ENCODE measurements around the gene FOXD4L6.
"Not testable (repeated sequence)": the region's sequence is repeated elsewhere in the genome, so short reads cannot be mapped to it uniquely, and the experiment has no call there.

Gene FOXD4L6

GRCh38 chr9:41100508-41100907, 28.0 kb downstream of the FOXD4L6 start:
- H3K27me3 ChIP-seq (replicated peaks in 2 of 5; ENCODE audit: control insufficient read depth in 4 of 5, insufficient read depth in 5 of 5, low read length in 4 of 5); H3K4me3 ChIP-seq (ENCODE audit: control insufficient read depth in 1 of 7, extremely low read depth in 1 of 7, insufficient read depth in 4 of 7, low read depth in 2 of 7, low read length in 6 of 7); DNase-seq; POLR2A ChIA-PET; CTCF ChIA-PET; H3K9me3 ChIP-seq (ENCODE audit: control extremely low read depth in 1 of 5, control insufficient read depth in 4 of 5, insufficient read depth in 2 of 5, low read depth in 1 of 5, low read length in 4 of 5); H3K27ac ChIP-seq (ENCODE audit: insufficient read depth in 1 of 2, low read depth in 1 of 2, low read length in 2 of 2, poor library complexity in 1 of 2, severe bottlenecking in 2 of 2); H3K4me1 ChIP-seq (ENCODE audit: control extremely low read depth in 1 of 4, control insufficient read depth in 4 of 4, insufficient read depth in 4 of 4, low read length in 3 of 4); H3K36me3 ChIP-seq (ENCODE audit: control insufficient read depth in 4 of 4, insufficient read depth in 4 of 4, low read length in 3 of 4): not testable (repeated sequence)
- WGBS (ENCODE audit: insufficient coverage): 43% methylated on average over 2 of the region's 7 CpGs

- H3K27me3 ChIP-seq (replicated peaks in 2 of 5; ENCODE audit: control insufficient read depth in 4 of 5, insufficient read depth in 5 of 5, low read length in 4 of 5); DNase-seq; H3K9me3 ChIP-seq (ENCODE audit: control extremely low read depth in 1 of 5, control insufficient read depth in 4 of 5, insufficient read depth in 2 of 5, low read depth in 1 of 5, low read length in 4 of 5); H3K27ac ChIP-seq (ENCODE audit: insufficient read depth in 1 of 2, low read depth in 1 of 2, low read length in 2 of 2, poor library complexity in 1 of 2, severe bottlenecking in 2 of 2); CTCF ChIA-PET; H3K36me3 ChIP-seq (ENCODE audit: control insufficient read depth in 4 of 4, insufficient read depth in 4 of 4, low read length in 3 of 4); POLR2A ChIA-PET; H3K4me3 ChIP-seq (ENCODE audit: control insufficient read depth in 1 of 7, extremely low read depth in 1 of 7, insufficient read depth in 4 of 7, low read depth in 2 of 7, low read length in 6 of 7); H3K4me1 ChIP-seq (ENCODE audit: control extremely low read depth in 1 of 4, control insufficient read depth in 4 of 4, insufficient read depth in 4 of 4, low read length in 3 of 4): not testable (repeated sequence)
- WGBS (ENCODE audit: insufficient coverage): 94% methylated on average over 3 of the region's 4 CpGs
These were observed 29.7 kb downstream of the FOXD4L6 start for GRCh38 chr9:41098759-41099158.

DNA sequence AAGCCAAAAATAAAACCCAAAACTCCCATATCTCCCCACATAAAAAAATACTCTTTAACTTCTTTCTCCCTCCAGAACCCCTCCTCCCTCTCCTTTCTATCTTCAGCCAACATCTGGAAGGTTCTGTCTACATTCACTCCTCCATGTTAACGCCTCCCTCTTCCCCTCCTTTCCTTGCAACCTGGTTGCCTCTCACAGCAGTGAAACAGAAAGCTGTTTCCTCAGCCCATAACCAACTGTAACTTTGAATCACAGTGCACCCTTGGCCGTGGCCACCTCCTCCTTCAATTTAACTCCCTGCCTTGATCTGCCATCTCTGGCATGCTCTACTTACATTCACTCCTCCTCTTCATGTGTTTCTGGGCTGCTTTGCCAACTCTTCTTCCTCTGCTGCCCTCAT, 33.4 kb downstream of the FOXD4L6 start:
- DNase-seq; POLR2A ChIA-PET; H3K4me3 ChIP-seq (ENCODE audit: control insufficient read depth in 1 of 7, extremely low read depth in 1 of 7, insufficient read depth in 4 of 7, low read depth in 2 of 7, low read length in 6 of 7); H3K27ac ChIP-seq (ENCODE audit: insufficient read depth in 1 of 2, low read depth in 1 of 2, low read length in 2 of 2, poor library complexity in 1 of 2, severe bottlenecking in 2 of 2); H3K27me3 ChIP-seq (replicated peaks in 2 of 5; ENCODE audit: control insufficient read depth in 4 of 5, insufficient read depth in 5 of 5, low read length in 4 of 5); H3K9me3 ChIP-seq (ENCODE audit: control extremely low read depth in 1 of 5, control insufficient read depth in 4 of 5, insufficient read depth in 2 of 5, low read depth in 1 of 5, low read length in 4 of 5); H3K4me1 ChIP-seq (ENCODE audit: control extremely low read depth in 1 of 4, control insufficient read depth in 4 of 4, insufficient read depth in 4 of 4, low read length in 3 of 4); H3K36me3 ChIP-seq (ENCODE audit: control insufficient read depth in 4 of 4, insufficient read depth in 4 of 4, low read length in 3 of 4); CTCF ChIA-PET: not testable (repeated sequence)
- WGBS (ENCODE audit: insufficient coverage): no CpG with 5 or more reads among the region's 2 CpGs

GRCh38 chr9:41094010-41094773, 34.3 kb downstream of the FOXD4L6 start:
- H3K4me3 ChIP-seq (ENCODE audit: control insufficient read depth in 1 of 7, extremely low read depth in 1 of 7, insufficient read depth in 4 of 7, low read depth in 2 of 7, low read length in 6 of 7); H3K27me3 ChIP-seq (replicated peaks in 2 of 5; ENCODE audit: control insufficient read depth in 4 of 5, insufficient read depth in 5 of 5, low read length in 4 of 5); CTCF ChIA-PET; H3K4me1 ChIP-seq (ENCODE audit: control extremely low read depth in 1 of 4, control insufficient read depth in 4 of 4, insufficient read depth in 4 of 4, low read length in 3 of 4); H3K9me3 ChIP-seq (ENCODE audit: control extremely low read depth in 1 of 5, control insufficient read depth in 4 of 5, insufficient read depth in 2 of 5, low read depth in 1 of 5, low read length in 4 of 5); DNase-seq; POLR2A ChIA-PET; H3K36me3 ChIP-seq (ENCODE audit: control insufficient read depth in 4 of 4, insufficient read depth in 4 of 4, low read length in 3 of 4); H3K27ac ChIP-seq (ENCODE audit: insufficient read depth in 1 of 2, low read depth in 1 of 2, low read length in 2 of 2, poor library complexity in 1 of 2, severe bottlenecking in 2 of 2): not testable (repeated sequence)
- WGBS (ENCODE audit: insufficient coverage): no CpG with 5 or more reads among the region's 9 CpGs

- H3K27ac ChIP-seq (ENCODE audit: insufficient read depth in 1 of 2, low read depth in 1 of 2, low read length in 2 of 2, poor library complexity in 1 of 2, severe bottlenecking in 2 of 2); H3K36me3 ChIP-seq (ENCODE audit: control insufficient read depth in 4 of 4, insufficient read depth in 4 of 4, low read length in 3 of 4); POLR2A ChIA-PET; H3K9me3 ChIP-seq (ENCODE audit: control extremely low read depth in 1 of 5, control insufficient read depth in 4 of 5, insufficient read depth in 2 of 5, low read depth in 1 of 5, low read length in 4 of 5); CTCF ChIA-PET; H3K4me3 ChIP-seq (ENCODE audit: control insufficient read depth in 1 of 7, extremely low read depth in 1 of 7, insufficient read depth in 4 of 7, low read depth in 2 of 7, low read length in 6 of 7); DNase-seq; H3K4me1 ChIP-seq (ENCODE audit: control extremely low read depth in 1 of 4, control insufficient read depth in 4 of 4, insufficient read depth in 4 of 4, low read length in 3 of 4); H3K27me3 ChIP-seq (replicated peaks in 2 of 5; ENCODE audit: control insufficient read depth in 4 of 5, insufficient read depth in 5 of 5, low read length in 4 of 5): not testable (repeated sequence)
These were observed 37.6 kb downstream of the FOXD4L6 start for GRCh38 chr9:41090922-41091321.

GRCh38 chr9:41090386-41090785, 38.1 kb downstream of the FOXD4L6 start:
- POLR2A ChIA-PET; DNase-seq; H3K4me1 ChIP-seq (ENCODE audit: control extremely low read depth in 1 of 4, control insufficient read depth in 4 of 4, insufficient read depth in 4 of 4, low read length in 3 of 4); H3K9me3 ChIP-seq (ENCODE audit: control extremely low read depth in 1 of 5, control insufficient read depth in 4 of 5, insufficient read depth in 2 of 5, low read depth in 1 of 5, low read length in 4 of 5); H3K36me3 ChIP-seq (ENCODE audit: control insufficient read depth in 4 of 4, insufficient read depth in 4 of 4, low read length in 3 of 4); CTCF ChIA-PET; H3K27ac ChIP-seq (ENCODE audit: insufficient read depth in 1 of 2, low read depth in 1 of 2, low read length in 2 of 2, poor library complexity in 1 of 2, severe bottlenecking in 2 of 2); H3K27me3 ChIP-seq (replicated peaks in 2 of 5; ENCODE audit: control insufficient read depth in 4 of 5, insufficient read depth in 5 of 5, low read length in 4 of 5); H3K4me3 ChIP-seq (ENCODE audit: control insufficient read depth in 1 of 7, extremely low read depth in 1 of 7, insufficient read depth in 4 of 7, low read depth in 2 of 7, low read length in 6 of 7): not testable (repeated sequence)
- no CpG with 5 or more reads among the region's 1 CpG for WGBS (ENCODE audit: insufficient coverage)

DNA sequence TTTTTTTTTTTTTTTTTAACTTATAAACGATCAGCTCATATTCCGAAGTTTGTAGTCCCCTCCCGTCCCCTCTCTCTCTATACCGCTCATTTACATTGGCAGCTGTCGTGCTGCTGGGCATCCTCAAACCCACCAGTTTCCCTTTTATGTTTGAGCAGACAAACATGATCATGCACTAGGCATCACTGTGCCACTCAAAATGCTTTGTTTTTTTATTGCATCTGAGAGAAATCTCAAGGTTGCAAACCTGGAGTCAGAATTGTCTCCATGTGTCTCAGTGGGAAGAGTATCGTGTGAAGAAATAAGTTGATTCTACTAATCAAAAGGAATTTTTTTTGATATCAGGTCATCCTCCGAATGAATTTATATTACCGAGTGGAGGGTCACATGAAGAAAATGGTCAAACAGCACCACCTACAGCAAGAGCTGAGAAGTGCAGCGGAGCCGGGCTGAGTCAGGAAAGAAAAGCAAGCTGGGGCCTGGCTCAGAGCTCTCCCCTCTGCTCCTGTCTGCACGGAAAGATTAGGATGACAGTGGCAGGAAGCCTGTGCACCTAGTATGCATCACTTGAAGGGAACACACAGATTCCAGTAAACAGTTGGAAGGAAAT, 39.9 kb downstream of the FOXD4L6 start:
- H3K27ac ChIP-seq (ENCODE audit: insufficient read depth in 1 of 2, low read depth in 1 of 2, low read length in 2 of 2, poor library complexity in 1 of 2, severe bottlenecking in 2 of 2); POLR2A ChIA-PET; H3K9me3 ChIP-seq (ENCODE audit: control extremely low read depth in 1 of 5, control insufficient read depth in 4 of 5, insufficient read depth in 2 of 5, low read depth in 1 of 5, low read length in 4 of 5); CTCF ChIA-PET; H3K4me1 ChIP-seq (ENCODE audit: control extremely low read depth in 1 of 4, control insufficient read depth in 4 of 4, insufficient read depth in 4 of 4, low read length in 3 of 4); H3K36me3 ChIP-seq (ENCODE audit: control insufficient read depth in 4 of 4, insufficient read depth in 4 of 4, low read length in 3 of 4); H3K4me3 ChIP-seq (ENCODE audit: control insufficient read depth in 1 of 7, extremely low read depth in 1 of 7, insufficient read depth in 4 of 7, low read depth in 2 of 7, low read length in 6 of 7); H3K27me3 ChIP-seq (replicated peaks in 2 of 5; ENCODE audit: control insufficient read depth in 4 of 5, insufficient read depth in 5 of 5, low read length in 4 of 5): not testable (repeated sequence)
- peak in 1 of 3 donors; percentile 8 for DNase-seq
- 0% methylated on average over 3 of the region's 11 CpGs for WGBS (ENCODE audit: insufficient coverage)
